ENCODE measurements around the gene ENAH. TPM values are rescaled to one million over a fixed set of nuclear protein-coding genes. Genes with fewer than 3 reads are reported as not detected.
"Not testable (repeated sequence)": the region's sequence is repeated elsewhere in the genome, so short reads cannot be mapped to it uniquely, and the experiment has no call there.

The ENAH gene
- total RNA-seq, 4 donors from 2014 or later = 18.7 to 60.7 (median 30.5) TPM

DNA sequence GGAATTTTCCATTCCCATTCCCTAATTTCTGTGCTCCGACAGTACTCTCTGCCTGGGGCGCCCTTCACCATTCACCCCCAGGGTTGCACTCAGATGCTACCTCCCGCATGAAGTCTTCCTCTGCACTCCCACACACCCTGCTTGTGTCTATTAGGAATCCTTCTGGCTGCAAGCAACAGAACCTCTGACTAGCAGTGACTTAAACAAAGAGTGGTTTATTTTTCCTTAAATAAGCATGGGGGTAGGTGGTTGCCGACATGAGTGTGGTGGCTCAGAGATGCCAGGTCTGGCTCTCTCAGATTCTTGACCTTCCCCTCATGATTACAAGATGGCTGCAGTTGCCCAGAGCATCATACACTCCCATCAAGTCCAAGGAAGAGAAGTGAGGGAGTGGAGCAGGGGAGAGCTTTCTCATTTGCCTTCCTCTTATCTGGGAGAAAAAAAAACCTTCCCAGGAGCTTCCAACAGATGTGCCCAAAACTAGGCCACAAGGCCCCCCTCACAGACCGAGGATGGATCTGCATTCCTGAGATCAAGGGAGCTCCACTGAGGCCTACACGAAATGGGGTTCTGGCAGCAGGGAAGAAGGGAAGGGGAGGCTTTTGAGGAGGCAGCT is 175.5 kb downstream of the ENAH start:
- TF ChIP-seq, protein P1, sequence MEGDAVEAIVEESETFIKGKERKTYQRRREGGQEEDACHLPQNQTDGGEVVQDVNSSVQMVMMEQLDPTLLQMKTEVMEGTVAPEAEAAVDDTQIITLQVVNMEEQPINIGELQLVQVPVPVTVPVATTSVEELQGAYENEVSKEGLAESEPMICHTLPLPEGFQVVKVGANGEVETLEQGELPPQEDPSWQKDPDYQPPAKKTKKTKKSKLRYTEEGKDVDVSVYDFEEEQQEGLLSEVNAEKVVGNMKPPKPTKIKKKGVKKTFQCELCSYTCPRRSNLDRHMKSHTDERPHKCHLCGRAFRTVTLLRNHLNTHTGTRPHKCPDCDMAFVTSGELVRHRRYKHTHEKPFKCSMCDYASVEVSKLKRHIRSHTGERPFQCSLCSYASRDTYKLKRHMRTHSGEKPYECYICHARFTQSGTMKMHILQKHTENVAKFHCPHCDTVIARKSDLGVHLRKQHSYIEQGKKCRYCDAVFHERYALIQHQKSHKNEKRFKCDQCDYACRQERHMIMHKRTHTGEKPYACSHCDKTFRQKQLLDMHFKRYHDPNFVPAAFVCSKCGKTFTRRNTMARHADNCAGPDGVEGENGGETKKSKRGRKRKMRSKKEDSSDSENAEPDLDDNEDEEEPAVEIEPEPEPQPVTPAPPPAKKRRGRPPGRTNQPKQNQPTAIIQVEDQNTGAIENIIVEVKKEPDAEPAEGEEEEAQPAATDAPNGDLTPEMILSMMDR (IDR thresholded peaks at IDR 0.05) = no peak
- DNase-seq (ENCODE audit: low spot score) = no peak
- no peak for ATAC-seq (ENCODE audit: low FRiP score)

DNA sequence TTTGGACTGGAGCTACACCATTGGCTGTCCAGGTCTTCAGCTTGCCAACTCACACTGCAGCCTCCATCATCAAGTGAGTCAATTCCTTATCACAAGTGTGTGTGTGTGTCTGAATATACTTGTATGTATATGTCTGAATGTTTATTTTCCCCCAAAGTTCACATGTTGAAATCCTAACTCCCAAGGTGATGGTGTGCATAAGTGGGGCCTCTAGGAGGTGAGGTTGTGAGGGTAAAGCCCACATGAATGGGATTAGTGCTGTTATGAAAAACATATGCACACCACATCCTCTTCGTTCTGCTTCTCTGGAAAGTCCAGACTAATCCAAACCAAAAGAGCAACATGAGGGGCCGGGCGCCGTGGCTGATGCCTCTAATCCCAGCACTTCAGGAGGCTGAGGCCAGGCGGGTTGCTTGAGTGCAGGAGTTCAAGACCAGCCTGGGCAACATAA is 176.4 kb downstream of the ENAH start:
- DNase-seq (ENCODE audit: low spot score) (no peak), ATAC-seq (ENCODE audit: low FRiP score) (no peak)
- TF ChIP-seq, protein P1 (IDR thresholded peaks at IDR 0.05) = no peak

DNA sequence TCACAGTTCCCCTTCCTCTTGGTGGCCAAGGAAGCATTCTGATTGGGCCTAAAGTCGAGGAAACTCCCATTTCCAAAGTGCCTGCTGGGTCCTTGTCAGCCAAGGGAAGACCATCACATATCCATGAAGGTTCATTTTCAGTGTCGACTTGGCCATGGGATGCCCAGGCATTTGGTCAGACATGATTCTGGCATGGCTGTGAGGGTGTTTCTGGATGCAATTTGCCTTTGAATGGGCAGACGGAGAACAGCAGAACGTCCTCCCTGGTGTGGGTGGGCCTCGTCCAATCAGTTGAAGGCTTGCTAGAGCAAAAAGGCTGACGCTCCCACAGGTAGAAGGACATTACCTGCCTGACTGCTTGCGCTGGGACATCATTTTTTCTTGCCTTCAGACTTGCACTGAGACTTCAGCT is 176.8 kb downstream of the ENAH start:
- DNase-seq (ENCODE audit: low spot score) = no peak
- no peak for ATAC-seq (ENCODE audit: low FRiP score)

DNA sequence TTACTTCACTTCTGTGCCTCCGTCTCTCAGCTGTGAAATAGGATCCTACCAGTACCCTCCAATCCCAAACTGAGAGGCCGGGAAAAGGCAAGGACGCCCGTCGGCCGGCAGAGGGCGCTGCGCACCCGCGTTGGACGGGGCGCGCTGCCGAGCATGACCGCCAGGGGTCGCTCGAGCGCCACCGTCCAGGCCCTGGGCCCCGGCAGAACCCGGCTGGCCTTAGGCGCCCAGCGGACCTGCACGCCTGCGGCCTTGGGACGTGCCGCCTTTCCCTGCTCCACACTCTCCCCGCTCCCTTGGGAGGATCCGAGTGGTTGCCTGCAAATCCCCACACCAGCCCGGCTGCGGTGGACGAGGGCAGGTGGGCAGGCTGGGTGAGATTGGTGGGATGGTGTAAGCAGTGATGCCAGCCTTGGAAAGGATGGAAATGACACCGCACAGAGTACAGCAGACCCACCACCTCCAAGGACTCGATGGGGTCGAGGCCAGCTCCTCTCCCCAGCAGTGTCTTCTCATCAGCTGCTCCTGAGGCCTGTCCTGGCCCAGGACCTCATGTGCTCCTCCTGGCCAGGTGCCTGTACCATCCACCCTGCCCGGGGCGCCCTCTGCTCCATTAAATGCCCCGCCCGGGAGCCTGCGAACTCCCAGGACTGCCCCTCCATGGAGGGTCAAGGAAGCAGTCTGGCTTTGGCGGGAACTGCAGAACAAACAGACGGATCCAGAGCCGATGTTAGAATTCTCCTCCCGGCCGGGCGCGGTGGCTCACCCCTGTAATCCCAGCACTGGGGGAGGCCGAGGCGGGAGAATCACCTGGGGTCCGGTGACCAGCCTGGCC is 177.7 kb downstream of the ENAH start:
- ATAC-seq (ENCODE audit: low FRiP score) (peak; percentile 89), DNase-seq (ENCODE audit: low spot score) (no peak)

More for the DNA sequence above, 176.8 kb downstream of the ENAH start:
- TF ChIP-seq, protein P1 (IDR thresholded peaks at IDR 0.05) = no peak

DNA sequence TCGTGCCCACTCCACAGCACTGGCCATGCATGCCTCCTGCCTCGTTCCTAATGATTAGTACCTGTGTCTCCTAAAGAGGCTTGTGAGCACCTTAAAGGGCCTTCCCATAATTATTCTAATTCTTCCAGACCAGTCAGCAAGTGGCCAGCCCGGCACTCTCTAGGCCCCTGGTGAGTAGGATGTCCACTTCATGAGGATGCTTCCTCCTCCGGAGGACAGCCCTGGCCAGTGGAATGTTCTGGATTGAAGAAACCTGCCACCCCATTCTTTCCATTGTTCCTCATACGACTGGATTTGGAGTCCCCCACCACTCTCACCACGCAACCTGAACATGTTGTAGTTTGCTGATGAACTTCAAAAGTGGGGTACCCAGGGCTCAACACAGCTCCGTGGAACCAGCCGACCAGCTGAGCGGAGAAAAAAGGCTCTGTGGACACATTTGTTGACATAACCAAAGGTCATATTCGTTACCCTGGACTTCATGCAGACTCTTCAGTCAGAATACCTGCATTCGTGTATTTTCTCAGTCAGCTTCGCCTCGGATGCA is 178.4 kb downstream of the ENAH start:
- ATAC-seq (ENCODE audit: low FRiP score) (no peak), DNase-seq (ENCODE audit: low spot score) (no peak)
- TF ChIP-seq, protein P1 (IDR thresholded peaks at IDR 0.05) = no peak

More for the DNA sequence above, 177.7 kb downstream of the ENAH start:
- TF ChIP-seq, protein P1 (IDR thresholded peaks at IDR 0.05) = peak; percentile 93 to 100 (median 100)

DNA sequence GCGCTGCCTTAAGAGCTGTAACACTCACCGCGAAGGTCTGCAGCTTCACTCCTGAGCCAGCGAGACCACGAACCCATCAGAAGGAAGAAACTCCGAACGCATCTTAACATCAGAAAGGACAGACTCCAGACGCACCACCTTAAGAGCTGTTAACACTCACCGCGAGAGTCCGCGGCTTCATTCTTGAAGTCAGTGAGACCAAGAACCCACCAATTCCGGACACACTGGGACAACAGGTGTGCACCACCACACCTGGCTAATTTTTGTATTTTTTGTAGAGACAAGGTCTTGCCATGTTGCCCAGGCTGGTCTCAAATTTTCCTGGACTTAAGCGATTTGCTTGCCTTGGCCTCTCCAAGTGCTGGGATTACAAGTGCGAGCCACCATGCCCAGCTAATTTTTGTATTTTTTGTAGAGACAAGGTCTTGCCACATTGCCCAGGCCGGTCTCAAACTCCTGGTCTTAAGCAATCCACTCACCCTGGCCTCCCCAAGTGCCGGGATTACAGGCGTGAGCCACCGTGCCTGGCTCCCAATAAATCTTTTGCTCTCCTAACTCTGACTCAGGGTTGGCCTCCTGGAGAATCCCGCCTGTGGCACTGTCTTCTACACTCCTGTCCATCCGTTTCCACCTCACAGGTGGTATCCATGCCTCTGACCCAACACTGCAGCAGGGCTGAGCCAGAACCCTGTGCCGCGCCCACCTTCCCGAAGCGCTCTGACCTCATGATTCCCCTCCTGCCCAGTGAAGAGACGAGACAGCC is 179.1 kb downstream of the ENAH start:
- peak; percentile 15 for DNase-seq (ENCODE audit: low spot score)
- not testable (repeated sequence) for ATAC-seq (ENCODE audit: low FRiP score)

DNA sequence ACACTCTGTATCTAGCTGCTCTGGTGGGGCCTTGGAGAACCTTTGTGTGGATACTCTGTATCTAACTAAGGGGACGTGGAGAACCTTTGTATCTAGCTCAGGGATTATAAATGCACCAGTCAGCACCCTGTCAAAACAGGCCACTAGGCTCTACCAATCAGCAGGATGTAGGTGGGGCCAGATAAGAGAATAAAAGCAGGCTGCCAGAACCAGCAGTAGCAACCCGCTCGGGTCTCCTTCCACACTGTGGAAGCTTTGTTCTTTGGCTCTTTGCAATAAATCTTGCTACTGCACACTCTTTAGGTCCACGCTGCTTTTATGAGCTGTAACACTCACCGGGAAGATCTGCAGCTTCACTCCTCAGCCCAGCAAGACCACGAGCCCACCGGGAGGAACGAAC is 179.7 kb downstream of the ENAH start:
- DNase-seq (ENCODE audit: low spot score) = peak; percentile 9
- ATAC-seq (ENCODE audit: low FRiP score) = not testable (repeated sequence)
